Activated naive CD4-positive, alpha-beta T cell treated with anti-CD3 and anti-CD28 coated beads, Interleukin-2, amount 50 U/mL, for 24 hours (primary cell): ENCODE measurements around the gene SLC25A13.
"Not testable (repeated sequence)": the region's sequence is repeated elsewhere in the genome, so short reads cannot be mapped to it uniquely, and the experiment has no call there.

ENCODE experiments used
- H3K27ac Mint-ChIP-seq: one replicate; pipeline ENCODE4 v1.8.0; 2021; ENCODE audit warnings: mild to moderate bottlenecking, mixed read lengths
- H3K27me3 Mint-ChIP-seq: one replicate; pipeline ENCODE4 v1.8.0; 2021; ENCODE audit warnings: mixed read lengths
- H3K36me3 Mint-ChIP-seq: one replicate; pipeline ENCODE4 v1.8.0; 2021; ENCODE audit warnings: mixed read lengths
- H3K4me1 Mint-ChIP-seq: one replicate; pipeline ENCODE4 v1.8.0; 2021; ENCODE audit warnings: mixed read lengths
- H3K4me3 Mint-ChIP-seq: one replicate; pipeline ENCODE4 v1.8.0; 2021; ENCODE audit warnings: mild to moderate bottlenecking, mixed read lengths
- H3K9me3 Mint-ChIP-seq: one replicate; pipeline ENCODE4 v1.8.0; 2021; ENCODE audit warnings: mixed read lengths

Gene SLC25A13

DNA sequence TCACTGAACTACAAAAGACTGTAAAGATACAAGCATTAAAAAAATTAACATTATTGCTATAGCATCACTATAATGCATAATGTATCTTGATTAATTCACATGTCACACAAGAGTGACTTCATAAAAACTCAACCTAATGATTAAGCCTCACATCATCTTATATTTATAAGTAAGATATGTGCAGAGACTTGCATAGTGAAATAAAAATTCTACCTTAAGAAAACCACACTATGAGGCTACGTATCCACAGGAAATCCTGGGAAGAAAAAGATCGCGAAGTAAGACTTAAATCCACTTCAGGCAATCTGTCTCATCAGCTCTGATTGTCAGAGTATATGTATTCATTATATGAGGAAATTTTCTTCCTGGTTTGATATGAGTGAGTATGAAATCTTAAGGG, 160.0 kb downstream of the SLC25A13 start:
- Mint-ChIP-seq H3K9me3 (no peaks in the 10 kb centered on the region), H3K27ac (no peak overlapping the region), H3K4me3 (no peak overlapping the region), H3K27me3 (no peaks in the 10 kb centered on the region), H3K36me3 (peaks cover 33% of the 10 kb centered on the region), H3K4me1 (no peaks in the 10 kb centered on the region)

GRCh38 chr7:96157856-96158255, 164.0 kb downstream of the SLC25A13 start:
- no peaks in the 10 kb centered on the region for H3K4me1 Mint-ChIP-seq
- H3K4me3 Mint-ChIP-seq = no peak overlapping the region
- peaks cover 23% of the 10 kb centered on the region for H3K36me3 Mint-ChIP-seq
- H3K9me3 Mint-ChIP-seq = no peaks in the 10 kb centered on the region
- H3K27me3 Mint-ChIP-seq = no peaks in the 10 kb centered on the region
- no peak overlapping the region for H3K27ac Mint-ChIP-seq

GRCh38 chr7:96154506-96154905, 167.4 kb downstream of the SLC25A13 start:
- H3K27me3 Mint-ChIP-seq, H3K9me3 Mint-ChIP-seq, H3K4me3 Mint-ChIP-seq, H3K4me1 Mint-ChIP-seq, H3K27ac Mint-ChIP-seq: not testable (repeated sequence)
- peaks cover 11% of the 10 kb centered on the region for H3K36me3 Mint-ChIP-seq

DNA sequence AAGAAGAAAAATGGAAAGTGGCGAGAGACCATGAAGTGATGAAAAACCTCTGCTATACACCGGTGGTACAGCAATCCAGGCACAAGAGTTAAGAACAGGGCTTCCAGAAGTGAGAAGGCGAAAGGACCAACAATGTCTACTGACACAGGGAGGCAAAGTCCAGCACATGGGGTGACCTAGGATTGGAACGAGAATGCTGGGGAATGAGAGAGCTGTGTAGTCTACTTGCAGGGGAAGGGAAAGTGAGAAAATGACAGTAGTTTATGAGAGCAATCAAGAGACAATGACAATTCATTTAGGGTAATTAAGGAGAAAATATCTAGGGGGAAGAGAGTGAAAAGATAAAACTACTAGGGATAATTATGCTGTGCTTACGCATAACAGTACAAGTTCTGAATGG, 169.2 kb downstream of the SLC25A13 start:
- Mint-ChIP-seq H3K4me1 (no peaks in the 10 kb centered on the region), H3K27ac (no peak overlapping the region), H3K9me3 (no peaks in the 10 kb centered on the region), H3K4me3 (no peak overlapping the region), H3K27me3 (no peaks in the 10 kb centered on the region), H3K36me3 (peaks cover 9% of the 10 kb centered on the region)

DNA sequence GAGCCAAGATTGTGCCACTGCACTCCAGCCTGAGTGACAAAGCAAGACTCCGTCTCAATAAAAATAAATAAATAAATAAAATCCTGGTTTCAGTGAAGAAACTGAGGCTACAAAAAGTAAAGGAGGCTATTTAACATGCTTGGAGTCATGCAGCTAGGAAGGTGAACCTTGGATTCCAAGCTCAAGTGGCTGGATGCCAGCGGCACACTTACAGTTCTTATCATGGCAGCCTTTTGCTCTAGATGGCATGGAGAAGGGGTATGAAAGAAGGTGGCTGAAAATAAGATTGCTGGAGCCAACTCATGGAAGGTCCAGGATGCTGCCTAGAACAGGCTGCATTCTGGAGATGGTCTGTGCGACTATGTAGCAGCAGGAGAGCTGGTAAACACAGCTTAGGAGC, 170.0 kb downstream of the SLC25A13 start:
- H3K4me1 Mint-ChIP-seq = no peaks in the 10 kb centered on the region
- peaks cover 9% of the 10 kb centered on the region for H3K36me3 Mint-ChIP-seq
- no peaks in the 10 kb centered on the region for H3K27me3 Mint-ChIP-seq
- H3K9me3 Mint-ChIP-seq = no peaks in the 10 kb centered on the region
- no peak overlapping the region for H3K4me3 Mint-ChIP-seq
- no peak overlapping the region for H3K27ac Mint-ChIP-seq

DNA sequence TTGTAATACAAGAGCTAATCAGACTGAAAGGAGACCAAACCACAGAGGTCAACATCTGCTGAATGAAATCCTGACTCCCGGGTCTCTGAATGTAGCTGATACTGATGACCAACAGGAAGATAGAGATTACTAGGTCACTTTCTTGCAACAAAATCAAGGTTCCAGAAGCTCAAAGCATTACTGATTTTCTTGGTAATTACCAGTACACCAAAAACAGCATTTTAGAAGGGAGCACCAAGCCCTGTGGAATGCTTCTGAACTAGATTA, 177.7 kb downstream of the SLC25A13 start:
- no peaks in the 10 kb centered on the region for H3K27me3 Mint-ChIP-seq
- H3K4me1 Mint-ChIP-seq = no peaks in the 10 kb centered on the region
- H3K9me3 Mint-ChIP-seq = no peaks in the 10 kb centered on the region
- no peak overlapping the region for H3K4me3 Mint-ChIP-seq
- H3K27ac Mint-ChIP-seq = no peak overlapping the region
- peaks cover 25% of the 10 kb centered on the region for H3K36me3 Mint-ChIP-seq

- Mint-ChIP-seq H3K36me3 (peaks cover 23% of the 10 kb centered on the region), H3K4me1 (no peaks in the 10 kb centered on the region), H3K9me3 (no peaks in the 10 kb centered on the region), H3K27ac (no peak overlapping the region), H3K4me3 (no peak overlapping the region), H3K27me3 (no peaks in the 10 kb centered on the region)
Measured at GRCh38 chr7:96143495-96144259, 178.2 kb downstream of the SLC25A13 start.

DNA sequence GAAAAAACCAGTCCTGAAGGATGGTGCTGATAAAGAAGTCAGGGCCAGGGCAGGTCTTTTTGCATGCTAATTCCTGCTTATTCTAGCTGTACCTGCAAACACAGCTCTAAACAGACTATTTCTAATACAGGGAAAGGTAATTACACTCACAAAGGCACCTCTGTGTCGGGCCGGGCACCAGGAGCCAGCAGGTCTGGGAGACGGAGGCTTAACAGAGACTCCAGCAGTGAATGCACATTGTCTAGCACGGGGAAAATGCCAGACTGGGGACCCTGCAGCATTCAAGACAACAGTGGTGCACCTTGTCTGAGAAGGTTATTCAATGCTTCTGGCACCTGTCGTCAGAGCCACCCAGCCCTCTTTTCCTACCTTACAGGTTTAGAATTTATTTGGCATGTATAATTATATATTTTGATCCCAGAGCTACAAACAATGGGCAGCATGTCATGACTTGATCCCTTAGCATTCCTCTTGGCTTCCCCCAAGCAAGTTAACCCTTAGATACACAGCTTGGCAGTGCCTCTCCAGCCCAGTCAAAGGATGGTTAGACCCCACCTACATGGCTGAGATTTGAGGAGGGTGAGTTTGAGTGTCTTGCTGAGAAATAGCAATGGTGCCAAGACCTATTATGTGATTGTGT, 185.2 kb downstream of the SLC25A13 start:
- no peaks in the 10 kb centered on the region for H3K9me3 Mint-ChIP-seq
- H3K4me1 Mint-ChIP-seq = no peaks in the 10 kb centered on the region
- peaks cover 19% of the 10 kb centered on the region for H3K36me3 Mint-ChIP-seq
- H3K4me3 Mint-ChIP-seq = no peak overlapping the region
- H3K27ac Mint-ChIP-seq = no peak overlapping the region
- no peaks in the 10 kb centered on the region for H3K27me3 Mint-ChIP-seq

- no peak overlapping the region for H3K27ac Mint-ChIP-seq
- no peaks in the 10 kb centered on the region for H3K27me3 Mint-ChIP-seq
- no peaks in the 10 kb centered on the region for H3K4me1 Mint-ChIP-seq
- H3K4me3 Mint-ChIP-seq = no peak overlapping the region
- no peaks in the 10 kb centered on the region for H3K9me3 Mint-ChIP-seq
- H3K36me3 Mint-ChIP-seq = peaks cover 17% of the 10 kb centered on the region
Measured at GRCh38 chr7:96135241-96135640, 186.7 kb downstream of the SLC25A13 start.

DNA sequence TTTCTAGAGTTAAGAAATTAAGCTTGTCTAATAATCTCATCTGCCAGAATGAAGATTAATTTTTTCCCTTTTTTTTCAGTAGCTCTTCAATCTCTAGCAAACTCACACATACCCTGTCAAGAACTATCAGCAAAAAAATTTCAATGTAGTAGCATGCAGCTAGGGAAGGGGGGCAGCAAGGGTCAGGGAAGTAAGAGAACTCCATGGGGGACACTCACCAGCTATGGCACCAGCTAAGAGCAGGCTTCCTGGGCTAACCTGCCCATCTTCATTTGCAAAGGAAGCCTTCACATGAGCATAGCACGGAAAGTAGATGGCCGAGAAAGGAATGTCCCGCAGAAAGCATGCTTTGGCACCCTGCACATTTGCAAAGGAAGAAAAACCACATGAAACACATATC, 190.4 kb downstream of the SLC25A13 start:
- Mint-ChIP-seq H3K4me1 (no peaks in the 10 kb centered on the region), H3K27me3 (no peaks in the 10 kb centered on the region), H3K9me3 (no peaks in the 10 kb centered on the region), H3K4me3 (no peak overlapping the region), H3K36me3 (peaks cover 19% of the 10 kb centered on the region), H3K27ac (no peak overlapping the region)

DNA sequence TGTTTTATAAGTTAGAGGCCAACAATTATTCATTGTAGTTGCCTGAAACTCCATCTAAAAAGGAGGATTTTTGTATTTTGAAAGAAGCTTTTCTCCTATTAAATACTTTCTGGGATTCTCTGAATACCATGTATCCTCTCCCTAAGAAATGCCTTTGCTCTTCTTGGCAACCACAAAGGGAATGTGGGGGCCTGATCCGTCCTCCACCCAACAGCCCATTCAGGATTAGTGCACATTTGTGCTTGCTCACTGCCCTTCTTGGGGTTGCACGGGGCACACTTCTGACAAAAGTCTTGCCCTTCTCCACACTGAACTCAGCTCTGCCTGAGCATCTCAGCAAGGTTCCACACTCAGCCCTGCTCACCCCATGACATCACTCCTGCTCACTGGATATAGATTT, 194.2 kb downstream of the SLC25A13 start:
- H3K36me3 Mint-ChIP-seq = peaks cover 11% of the 10 kb centered on the region
- H3K9me3 Mint-ChIP-seq = no peaks in the 10 kb centered on the region
- no peak overlapping the region for H3K4me3 Mint-ChIP-seq
- no peaks in the 10 kb centered on the region for H3K4me1 Mint-ChIP-seq
- H3K27me3 Mint-ChIP-seq = no peaks in the 10 kb centered on the region
- no peak overlapping the region for H3K27ac Mint-ChIP-seq

GRCh38 chr7:96126382-96126781, 195.5 kb downstream of the SLC25A13 start:
- H3K27me3 Mint-ChIP-seq = no peaks in the 10 kb centered on the region
- no peak overlapping the region for H3K4me3 Mint-ChIP-seq
- no peaks in the 10 kb centered on the region for H3K4me1 Mint-ChIP-seq
- peaks cover 11% of the 10 kb centered on the region for H3K36me3 Mint-ChIP-seq
- H3K27ac Mint-ChIP-seq = no peak overlapping the region
- H3K9me3 Mint-ChIP-seq = no peaks in the 10 kb centered on the region

DNA sequence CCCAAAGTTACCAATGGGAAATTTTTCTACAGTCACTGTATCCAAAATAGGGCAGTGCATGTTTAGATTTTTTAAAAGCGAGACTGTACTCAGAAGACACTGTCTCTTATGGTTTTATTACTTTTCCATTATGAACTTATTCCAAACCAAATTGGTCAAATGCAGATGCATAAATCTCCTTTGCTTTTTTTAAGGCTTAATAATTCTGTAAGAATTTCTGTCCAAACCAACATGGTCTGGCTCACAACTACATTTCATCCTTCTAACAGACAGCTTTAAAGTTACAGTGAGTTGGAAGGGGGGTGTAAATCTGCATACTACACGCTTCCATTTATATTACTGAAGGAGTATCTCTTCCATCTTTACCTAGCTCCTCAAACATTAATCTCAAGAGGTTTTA, 199.2 kb downstream of the SLC25A13 start:
- Mint-ChIP-seq H3K36me3 (peaks cover 9% of the 10 kb centered on the region), H3K27ac (no peak overlapping the region), H3K27me3 (no peaks in the 10 kb centered on the region), H3K9me3 (no peaks in the 10 kb centered on the region), H3K4me1 (no peaks in the 10 kb centered on the region), H3K4me3 (no peak overlapping the region)

DNA sequence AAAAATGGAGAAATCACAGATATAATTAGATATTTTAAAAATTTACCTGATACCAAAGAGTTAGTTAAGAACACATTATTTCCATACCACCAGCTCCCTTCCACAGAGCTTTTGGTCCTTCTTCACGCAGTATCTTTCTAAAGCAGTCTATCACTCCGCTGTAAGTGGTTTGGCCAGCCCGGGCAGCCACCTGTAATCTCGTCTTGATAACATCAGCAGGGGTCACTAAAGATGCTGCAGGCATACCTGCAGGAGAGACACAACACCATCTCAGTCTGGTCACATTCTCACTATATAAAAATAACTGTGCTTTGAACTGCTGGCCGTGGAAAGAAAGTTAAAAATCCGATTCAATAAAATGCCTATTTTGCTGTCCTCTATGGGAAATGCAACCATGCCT, 200.1 kb downstream of the SLC25A13 start:
- no peak overlapping the region for H3K4me3 Mint-ChIP-seq
- no peak overlapping the region for H3K27ac Mint-ChIP-seq
- H3K4me1 Mint-ChIP-seq = no peaks in the 10 kb centered on the region
- no peaks in the 10 kb centered on the region for H3K9me3 Mint-ChIP-seq
- H3K36me3 Mint-ChIP-seq = peaks cover 7% of the 10 kb centered on the region
- H3K27me3 Mint-ChIP-seq = no peaks in the 10 kb centered on the region

- Mint-ChIP-seq H3K4me3 (no peak overlapping the region), H3K27me3 (no peaks in the 10 kb centered on the region), H3K27ac (no peak overlapping the region), H3K9me3 (no peaks in the 10 kb centered on the region), H3K36me3 (peaks cover 7% of the 10 kb centered on the region), H3K4me1 (no peaks in the 10 kb centered on the region)
Measured at GRCh38 chr7:96120445-96121225, 201.3 kb downstream of the SLC25A13 start.

GRCh38 chr7:96118449-96119001, 203.4 kb downstream of the SLC25A13 start:
- H3K9me3 Mint-ChIP-seq = no peaks in the 10 kb centered on the region
- H3K4me3 Mint-ChIP-seq = no peak overlapping the region
- peaks cover 5% of the 10 kb centered on the region for H3K36me3 Mint-ChIP-seq
- H3K27me3 Mint-ChIP-seq = no peaks in the 10 kb centered on the region
- H3K27ac Mint-ChIP-seq = no peak overlapping the region
- H3K4me1 Mint-ChIP-seq = no peaks in the 10 kb centered on the region
